GM12878 (cell line): ENCODE measurements around the gene ZNF610. TPM values are rescaled to one million over a fixed set of nuclear protein-coding genes. Genes with fewer than 3 reads are reported as not detected.

Experiments
- ASH2L ChIP-seq: fragments of 300-600, 200-600 bp; sonication (generic); IDR thresholded peaks from 2 replicates; pipeline ENCODE4 v1.6.1; 2017; ENCODE audit warnings: low read depth, mild to moderate bottlenecking, borderline replicate concordance
- BMI1 ChIP-seq: fragments of 450-650 bp; IDR thresholded peaks from 2 replicates; pipeline ENCODE4 v1.6.1; 2016; ENCODE audit warnings: mild to moderate bottlenecking, moderate library complexity, borderline replicate concordance
- DPF2 ChIP-seq: fragments of 450-650 bp; IDR thresholded peaks from 2 replicates; pipeline ENCODE4 v1.6.1; 2017; ENCODE audit warnings: mild to moderate bottlenecking
- E2F4 ChIP-seq: IDR thresholded peaks from 2 replicates; pipeline ENCODE4 v1.6.1; 2012; ENCODE audit warnings: low read depth, low read length, improper control_type of control experiment
- EED ChIP-seq: sonication (generic); IDR thresholded peaks from 2 replicates; pipeline ENCODE4 v1.6.1; 2016; ENCODE audit warnings: antibody characterized with exemption, low read depth
- EGR1 ChIP-seq, 2 experiments: IDR thresholded peaks; 1 replicate in 1 of 2; 2 replicates in 1 of 2; pipeline ENCODE4 v1.6.1; 2011 to 2012; ENCODE audit warnings: low read depth in 2 of 2, low read length in 2 of 2, borderline replicate concordance in 1 of 2, mild to moderate bottlenecking in 1 of 2, moderate library complexity in 1 of 2
- ESRRA ChIP-seq: IDR thresholded peaks from 2 replicates; pipeline ENCODE4 v1.6.1; 2012; ENCODE audit warnings: mild to moderate bottlenecking, low read length, improper control_type of control experiment
- FOXK2 ChIP-seq: fragments of 450-650 bp; IDR thresholded peaks from 2 replicates; pipeline ENCODE4 v1.6.1; 2017; ENCODE audit warnings: mild to moderate bottlenecking, moderate library complexity
- IRF5 ChIP-seq: fragments of 450-650 bp; IDR thresholded peaks from 2 replicates; pipeline ENCODE4 v1.6.1; 2017; ENCODE audit warnings: borderline replicate concordance
- KLF5 ChIP-seq: fragments of 450-650 bp; IDR thresholded peaks from 2 replicates; pipeline ENCODE4 v1.6.1; 2014; ENCODE audit warnings: mild to moderate bottlenecking; ENCODE audit not compliant: partially characterized antibody
- MTA3 ChIP-seq: IDR thresholded peaks from 2 replicates; pipeline ENCODE4 v1.6.1; 2012; ENCODE audit warnings: low read length, inconsistent platforms, borderline replicate concordance
- MXI1 ChIP-seq: fragments of 150-350 bp; IDR thresholded peaks from 2 replicates; pipeline ENCODE4 v1.6.1; 2011; ENCODE audit warnings: low read depth, mild to moderate bottlenecking, inconsistent platforms, low read length, improper control_type of control experiment
- PBX3 ChIP-seq: IDR thresholded peaks from 2 replicates; pipeline ENCODE4 v1.6.1; 2011; ENCODE audit warnings: mild to moderate bottlenecking, low read depth, low read length, moderate library complexity; ENCODE audit not compliant: insufficient replicate concordance
- PKNOX1 ChIP-seq: fragments of 450-650 bp; IDR thresholded peaks from 2 replicates; pipeline ENCODE4 v1.6.1; 2016; ENCODE audit warnings: mild to moderate bottlenecking
- RAD21 ChIP-seq: IDR thresholded peaks from 2 replicates; pipeline ENCODE4 v1.6.1; 2011; ENCODE audit warnings: mild to moderate bottlenecking, low read depth, low read length, moderate library complexity; ENCODE audit not compliant: insufficient read depth
- RELA ChIP-seq: fragments of 450-650 bp; IDR thresholded peaks from 2 replicates; pipeline ENCODE4 v1.8.0; 2014; ENCODE audit warnings: borderline replicate concordance; ENCODE audit not compliant: partially characterized antibody
- STAT1 ChIP-seq: fragments of 450-650 bp; conservative IDR thresholded peaks from 2 replicates; pipeline ENCODE4 v1.6.1; 2014; ENCODE audit warnings: antibody characterized with exemption, mild to moderate bottlenecking
- STAT3 ChIP-seq: IDR thresholded peaks from 2 replicates; pipeline ENCODE4 v1.6.1; 2011; ENCODE audit warnings: low read depth, low read length, improper control_type of control experiment
- SUPT20H ChIP-seq: IDR thresholded peaks from 2 replicates; pipeline ENCODE4 v1.6.1; 2011; ENCODE audit warnings: low read depth, mild to moderate bottlenecking, low read length, moderate library complexity, borderline replicate concordance; ENCODE audit not compliant: control insufficient read depth
- SUZ12 ChIP-seq: fragments of 200-600 bp; sonication (generic); IDR thresholded peaks from one replicate; pipeline ENCODE4 v1.6.1; 2018; ENCODE audit warnings: antibody characterized with exemption, mild to moderate bottlenecking; ENCODE audit not compliant: unreplicated experiment
- TCF12 ChIP-seq: IDR thresholded peaks from 2 replicates; pipeline ENCODE4 v1.6.1; 2011; ENCODE audit warnings: low read depth, mild to moderate bottlenecking, low read length
- USF1 ChIP-seq: IDR thresholded peaks from 2 replicates; pipeline ENCODE4 v1.6.1; 2011; ENCODE audit warnings: borderline replicate concordance, low read depth, mild to moderate bottlenecking, moderate library complexity, mixed read lengths, low read length; ENCODE audit not compliant: insufficient read depth; ENCODE audit errors: extremely low read length
- ZBED1 ChIP-seq: IDR thresholded peaks from 2 replicates; pipeline ENCODE4 v1.6.1; 2016; ENCODE audit warnings: borderline replicate concordance
- ZNF274 ChIP-seq: IDR thresholded peaks from one replicate; pipeline ENCODE4 v1.8.0; 2011; ENCODE audit not compliant: insufficient read length, insufficient read depth
- ZSCAN29 ChIP-seq: fragments of 450-650 bp; IDR thresholded peaks from 2 replicates; pipeline ENCODE4 v1.6.1; 2017; ENCODE audit warnings: mild to moderate bottlenecking, moderate library complexity
- ZZZ3 ChIP-seq: IDR thresholded peaks from 2 replicates; pipeline ENCODE4 v1.6.1; 2011; ENCODE audit warnings: low read depth; ENCODE audit not compliant: control insufficient read depth, insufficient read length
- polyA plus RNA-seq, 11 experiments: library from polyadenylated mRNA; depleted of rRNA in 4 of 11; unstranded in 6 of 11; stranded (reverse) in 5 of 11; fragments of >200 nt; fragmentation: Nextera tagmentation in 4 of 11; fragmentation: Illumina TruSeq in 1 of 11; extraction: Ambion mirVana in 4 of 11; extraction: Trizol in 1 of 11; gene quantifications; 1 replicate in 1 of 11; 2 replicates in 10 of 11; pipeline versions ENCODE4 v1.2.1 to v1.2.3, GENCODE V29; 2011 to 2016; ENCODE audit warnings: inconsistent platforms in 2 of 11, missing spikeins in 2 of 11, low read depth in 1 of 11
- total RNA-seq, 4 experiments: library from RNA; depleted of rRNA in 3 of 4; stranded (reverse); fragments of >200 nt in 3 of 4; fragmentation: Illumina TruSeq in 1 of 4; extraction: Trizol in 1 of 4; gene quantifications; 2 replicates each; pipeline versions ENCODE4 v1.2.1 to v1.2.3, GENCODE V29; 2013 to 2021

ZNF610 gene
- total and polyA plus RNA-seq, 10 of the 15 experiments (the other 5 are each of a cell fraction or from before 2014, with no cell fraction given) = 0.11 to 1.2 (median 0.53) TPM

GRCh38 chr19:52369559-52370340, 33.7 kb downstream of the ZNF610 start, which contains the start of gene ZNF880 (continued):
- no peak for TF ChIP-seq PBX3
- no peak for TF ChIP-seq FOXK2
- TF ChIP-seq USF1 = no peak
- TF ChIP-seq ZZZ3 = no peak
- no peak for TF ChIP-seq STAT3
- no peak for TF ChIP-seq RELA
- TF ChIP-seq ZBED1 = no peak
- TF ChIP-seq E2F4 = no peak
- peak; percentile 26 for TF ChIP-seq KLF5
- no peak for TF ChIP-seq SUZ12
- TF ChIP-seq BMI1 = no peak
- TF ChIP-seq MTA3 = no peak
- no peak for TF ChIP-seq STAT1
- TF ChIP-seq ZNF274 = no peak
- no peak for TF ChIP-seq ESRRA
- TF ChIP-seq MXI1 = no peak
- no peak for TF ChIP-seq EED
- no peak for TF ChIP-seq DPF2
- no peak for TF ChIP-seq ASH2L
- TF ChIP-seq SUPT20H = no peak
- TF ChIP-seq TCF12 = no peak
- no peak for TF ChIP-seq EGR1 (IDR thresholded peaks at IDR 0.05; ENCODE audit: borderline replicate concordance in 1 of 2, low read depth in 2 of 2, low read length in 2 of 2)
- 0 out of 2 replicates have a peak, but pooled peaks have one; percentile 10 for TF ChIP-seq ZSCAN29
- TF ChIP-seq RAD21 = no peak
- no peak for TF ChIP-seq IRF5
- TF ChIP-seq PKNOX1 = peak; percentile 56
